Hepatocyte (in vitro differentiated cells): Measurements from ENCODE around the gene KRTAP4-16. TPM values are rescaled to one million over a fixed set of nuclear protein-coding genes. Genes with fewer than 3 reads are reported as not detected.
"Not testable (repeated sequence)": the region's sequence is repeated elsewhere in the genome, so short reads cannot be mapped to it uniquely, and the experiment has no call there.

Source experiments
- DNase-seq: peaks from one replicate; pipeline ENCODE4 v3.0.0-alpha.2; 2016; ENCODE audit warnings: low spot score
- H2AFZ ChIP-seq: fragments of 200-600 bp; sonication (generic); 2 replicates; pipeline ENCODE4 v1.6.0; 2016; ENCODE audit warnings: antibody characterized with exemption, mild to moderate bottlenecking
- H3K27ac ChIP-seq: fragments of 200-600 bp; sonication (generic); 2 replicates; pipeline ENCODE4 v1.5.1; 2016; ENCODE audit warnings: mild to moderate bottlenecking
- H3K27me3 ChIP-seq: fragments of 200-600 bp; sonication (generic); 2 replicates; pipeline ENCODE4 v1.6.1; 2016
- H3K36me3 ChIP-seq: fragments of 200-600 bp; sonication (generic); replicated peaks from 2 replicates; pipeline ENCODE4 v1.5.1; 2016; ENCODE audit warnings: low read depth; ENCODE audit not compliant: insufficient read depth
- H3K4me1 ChIP-seq: fragments of 200-600 bp; sonication (generic); 2 replicates; pipeline ENCODE4 v1.5.1; 2016; ENCODE audit warnings: mild to moderate bottlenecking, moderate library complexity; ENCODE audit not compliant: insufficient read depth
- H3K4me2 ChIP-seq: fragments of 200-600 bp; sonication (generic); 2 replicates; pipeline ENCODE4 v1.6.0; 2016
- H3K4me3 ChIP-seq: fragments of 200-600 bp; sonication (generic); 2 replicates; pipeline ENCODE4 v1.5.1; 2016; ENCODE audit warnings: mild to moderate bottlenecking
- H3K79me2 ChIP-seq: fragments of 200-600 bp; sonication (generic); 2 replicates; pipeline ENCODE4 v1.6.0; 2017; ENCODE audit warnings: mild to moderate bottlenecking
- H3K9me2 ChIP-seq: fragments of 200-600 bp; sonication (generic); replicated peaks from 2 replicates; pipeline ENCODE4 v1.6.0; 2017; ENCODE audit warnings: mild to moderate bottlenecking; ENCODE audit not compliant: insufficient read depth
- H3K9me3 ChIP-seq: fragments of 200-600 bp; sonication (generic); 2 replicates; pipeline ENCODE4 v1.5.1; 2016; ENCODE audit warnings: low read depth, mild to moderate bottlenecking
- H4K20me1 ChIP-seq: fragments of 200-600 bp; sonication (generic); 2 replicates; pipeline ENCODE4 v1.6.0; 2016; ENCODE audit warnings: mild to moderate bottlenecking; ENCODE audit not compliant: insufficient read depth, poor library complexity, severe bottlenecking
- CTCF ChIP-seq: fragments of 200-600 bp; sonication (generic); IDR thresholded peaks from 2 replicates; pipeline ENCODE4 v1.5.1; 2016; ENCODE audit warnings: antibody characterized with exemption, mild to moderate bottlenecking; ENCODE audit not compliant: poor library complexity
- EZH2 ChIP-seq: fragments of 200-600 bp; sonication (generic); IDR thresholded peaks from 2 replicates; pipeline ENCODE4 v1.6.1; 2016; ENCODE audit warnings: antibody characterized with exemption, mild to moderate bottlenecking, borderline replicate concordance
- EZH2phosphoT487 ChIP-seq: fragments of 200-600 bp; sonication (generic); IDR thresholded peaks from one replicate; pipeline ENCODE4 v1.6.1; 2018; ENCODE audit warnings: antibody characterized with exemption, mild to moderate bottlenecking, low read depth, moderate library complexity; ENCODE audit not compliant: unreplicated experiment, severe bottlenecking
- WGBS: methylation state at CpG from one replicate; pipeline ENCODE4 v1.1.6; 2016; ENCODE audit warnings: low lambda C conversion rate; ENCODE audit errors: missing lambda C conversion rate; 5-methylcytosine and 5-hydroxymethylcytosine counted together
- polyA plus RNA-seq: library from polyadenylated mRNA; unstranded; fragments of >200 nt; fragmentation: Nextera tagmentation; extraction: Ambion mirVana; gene quantifications from 2 replicates; pipeline ENCODE4 v1.2.1, GENCODE V29; 2016
- total RNA-seq: library from RNA; depleted of rRNA; stranded (reverse); fragments of >200 nt; gene quantifications from 2 replicates; pipeline ENCODE4 v1.2.3, GENCODE V29; 2014

KRTAP4-16 gene
- total and polyA plus RNA-seq, 2 experiments from 2014 or later = not detected

DNA sequence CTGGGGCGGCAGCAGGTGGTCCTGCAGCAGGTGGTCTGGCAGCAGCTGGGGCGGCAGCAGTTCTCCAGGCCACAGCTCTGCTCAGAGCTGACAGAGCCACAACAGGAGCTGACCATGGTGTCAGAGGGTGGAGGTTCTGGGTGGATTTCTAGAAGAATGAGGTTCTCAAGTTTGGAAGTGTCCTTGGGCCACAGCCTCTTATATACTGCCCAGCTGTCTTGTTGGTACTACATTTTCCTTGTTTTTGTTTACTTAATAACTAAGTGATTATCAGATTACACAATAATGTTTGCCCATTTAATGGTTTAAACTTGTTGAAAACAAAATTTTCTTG lies 47.6 kb upstream of the KRTAP4-16 start, which contains the start of gene KRTAP4-5:
Gene KRTAP4-5, minus strand, starts transcription at position 174 of the 334 bp plus-strand sequence. Its CDS starts 58 bp downstream, at position 116.
- H3K4me2 ChIP-seq = no peak within 1 kb of the TSS
- H3K36me3 ChIP-seq = no peaks in the 10 kb centered on the region
- no peaks in the 10 kb centered on the region for H3K79me2 ChIP-seq
- 95% methylated on average over 2 of the region's 2 CpGs for WGBS
- H4K20me1 ChIP-seq = no peaks in the 10 kb centered on the region
- no peak for DNase-seq
- no peak within 1 kb of the TSS for H3K4me3 ChIP-seq
- H2AFZ ChIP-seq = no peak within 1 kb of the TSS
- H3K27me3 ChIP-seq = peaks cover 2% of the 10 kb centered on the region
- H3K27ac ChIP-seq = no peak within 1 kb of the TSS
- no peaks in the 10 kb centered on the region for H3K9me2 ChIP-seq
- no peak for TF ChIP-seq CTCF
- no peak for TF ChIP-seq EZH2
- no peak for TF ChIP-seq EZH2phosphoT487
- no peaks in the 10 kb centered on the region for H3K9me3 ChIP-seq
- H3K4me1 ChIP-seq = peaks cover 7% of the 10 kb centered on the region

- H4K20me1 ChIP-seq, H3K4me1 ChIP-seq, DNase-seq, H3K27me3 ChIP-seq, H3K4me2 ChIP-seq, H3K79me2 ChIP-seq, H3K27ac ChIP-seq, H3K9me3 ChIP-seq, H3K36me3 ChIP-seq, H3K9me2 ChIP-seq, H3K4me3 ChIP-seq, H2AFZ ChIP-seq: not testable (repeated sequence)
- WGBS = 91% methylated on average over 10 of the region's 10 CpGs
These were observed 47.1 kb upstream of the KRTAP4-16 start for GRCh38 chr17:41148971-41149651.

GRCh38 chr17:41147531-41148204 lies 45.7 kb upstream of the KRTAP4-16 start:
- no peak for DNase-seq
- Histone ChIP-seq H3K27me3 (peaks cover 2% of the 10 kb centered on the region), H2AFZ (no peak overlapping the region), H3K79me2 (no peaks in the 10 kb centered on the region), H3K4me3 (no peak overlapping the region), H3K4me2 (no peak overlapping the region), H3K36me3 (no peaks in the 10 kb centered on the region), H3K9me3 (no peaks in the 10 kb centered on the region), H4K20me1 (no peaks in the 10 kb centered on the region), H3K4me1 (no peaks in the 10 kb centered on the region), H3K27ac (no peak overlapping the region), H3K9me2 (no peaks in the 10 kb centered on the region)
- TF ChIP-seq EZH2phosphoT487 = no peak
- no peak for TF ChIP-seq CTCF
- TF ChIP-seq EZH2 = no peak
- WGBS = 94% methylated on average over 2 of the region's 2 CpGs

DNA sequence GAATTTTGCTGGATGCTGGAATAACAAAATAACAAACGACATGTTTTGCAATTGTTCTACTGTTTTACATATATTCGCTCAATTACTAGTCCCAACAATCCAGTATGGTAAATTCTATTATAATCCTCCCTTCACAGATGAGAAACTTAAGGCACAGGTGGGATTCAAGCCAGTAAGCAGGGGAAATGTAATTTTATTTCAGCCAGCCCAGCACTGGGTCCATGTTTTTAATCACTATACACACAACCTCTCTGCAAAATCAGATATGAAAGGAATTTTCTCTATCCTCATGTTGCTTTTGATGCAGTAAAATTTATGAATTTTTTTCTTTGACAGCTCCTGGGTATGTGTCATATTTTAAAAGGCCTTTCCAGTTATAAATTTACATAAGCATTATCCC lies 43.3 kb upstream of the KRTAP4-16 start:
- Histone ChIP-seq H3K27ac (no peak overlapping the region), H3K4me3 (no peak overlapping the region), H3K36me3 (no peaks in the 10 kb centered on the region), H4K20me1 (no peaks in the 10 kb centered on the region), H3K9me2 (no peaks in the 10 kb centered on the region), H2AFZ (no peak overlapping the region), H3K27me3 (no peaks in the 10 kb centered on the region), H3K4me2 (no peak overlapping the region), H3K4me1 (no peaks in the 10 kb centered on the region), H3K79me2 (no peaks in the 10 kb centered on the region), H3K9me3 (no peaks in the 10 kb centered on the region)
- 81% methylated on average over 2 of the region's 2 CpGs for WGBS
- no peak for TF ChIP-seq EZH2phosphoT487
- no peak for TF ChIP-seq EZH2
- no peak for TF ChIP-seq CTCF
- no peak for DNase-seq
